Stimulated activated naive CD4-positive, alpha-beta T cell (primary cell): ENCODE data around the gene DLG2.

Experiments
- DNase-seq, 6 experiments: peaks; one replicate each; lab custom pipeline; 2025; lab: John Stamatoyannopoulos, UW

Gene DLG2

DNA sequence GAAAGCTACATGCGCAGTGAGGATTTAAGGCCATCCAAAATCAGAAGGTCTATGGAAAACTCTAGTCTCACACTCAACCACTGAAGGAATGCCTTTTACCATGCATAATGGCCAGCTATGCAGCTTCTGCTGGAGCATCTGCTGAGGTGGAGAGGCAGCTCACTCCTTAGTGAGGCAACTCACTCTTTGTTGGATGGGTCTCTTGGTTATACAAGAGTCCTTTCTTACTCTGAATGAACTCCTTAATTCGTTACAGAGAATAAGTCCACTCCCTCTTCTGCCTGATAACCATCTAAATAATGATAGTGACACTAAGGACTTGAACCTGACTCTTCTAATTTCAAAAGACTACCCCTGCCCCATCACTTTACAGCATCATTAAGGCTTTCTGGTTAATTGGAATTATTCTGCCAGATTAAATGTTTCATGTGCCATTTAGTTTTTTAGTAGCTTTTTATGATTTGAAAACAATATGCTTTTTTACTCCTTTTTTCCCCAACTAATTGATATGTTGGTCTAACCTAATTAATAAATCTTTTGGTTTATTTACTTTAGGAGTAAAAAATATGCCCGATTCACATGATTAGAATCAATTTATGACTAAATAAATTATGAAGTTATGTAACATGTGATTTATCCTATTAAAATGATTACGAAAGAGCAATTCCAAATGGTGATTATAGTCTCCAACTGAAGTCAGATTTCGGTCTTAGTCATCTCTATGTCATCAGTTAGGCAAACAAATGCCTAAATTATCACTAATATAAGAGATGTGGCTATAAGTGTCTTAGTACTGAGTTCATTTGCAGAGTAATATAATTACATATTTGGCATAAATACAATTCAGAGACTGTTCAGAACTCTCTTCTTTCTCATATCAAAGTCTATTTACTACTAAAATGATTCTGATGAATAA, 2054.3 kb downstream of the DLG2 start:
- DNase-seq, result no peak

DNA sequence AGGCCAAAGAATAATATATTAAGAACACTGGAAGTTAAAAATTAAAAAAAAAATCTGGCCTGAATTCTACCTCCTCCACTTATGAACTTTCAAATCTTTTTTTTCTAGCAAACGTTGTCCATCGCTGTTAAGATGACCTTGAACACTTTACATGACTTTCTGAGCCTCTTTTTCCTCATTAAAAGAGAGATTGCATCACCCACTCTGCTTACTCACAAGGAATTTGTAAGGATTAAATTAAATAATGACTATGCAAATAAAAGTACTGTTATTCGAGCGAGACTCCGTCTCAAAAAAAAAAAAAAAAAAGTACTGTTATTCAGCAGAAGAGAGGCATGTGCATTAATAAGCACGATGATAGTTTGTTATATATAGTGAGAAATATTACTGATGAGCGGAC, 2055.8 kb downstream of the DLG2 start:
- DNase-seq, result no peak

DNA sequence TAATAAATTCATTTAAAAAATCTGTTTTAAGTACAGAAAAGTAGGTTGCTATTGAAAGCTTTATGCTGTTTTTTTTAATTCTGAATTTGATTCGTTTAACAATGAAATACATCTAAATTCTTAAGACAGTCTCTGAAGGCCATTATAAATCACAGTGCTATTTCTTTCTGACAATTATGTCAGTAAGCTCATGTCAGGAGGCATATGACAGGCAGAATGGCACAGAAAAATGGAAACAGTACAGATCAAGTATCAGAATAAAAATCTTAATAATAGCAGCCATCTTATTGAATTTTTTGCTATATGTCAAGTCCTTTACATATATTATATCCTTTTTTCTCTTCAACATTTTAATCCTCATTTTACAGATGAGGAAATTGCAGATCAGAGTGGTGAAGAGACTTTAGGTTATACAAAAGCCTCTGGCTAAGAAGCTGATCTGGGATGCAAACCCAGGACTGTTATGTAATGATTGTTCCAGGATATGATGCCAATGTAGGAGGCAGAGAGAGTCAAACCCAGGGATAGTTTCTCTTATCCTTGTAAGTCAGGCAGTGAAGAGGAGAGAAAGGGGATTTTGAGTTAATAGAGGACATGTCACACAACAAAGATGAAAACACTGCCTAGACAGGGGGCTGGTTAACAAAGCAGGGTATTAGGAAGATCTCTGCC, 2057.9 kb downstream of the DLG2 start:
- DNase-seq, result no peak

DNA sequence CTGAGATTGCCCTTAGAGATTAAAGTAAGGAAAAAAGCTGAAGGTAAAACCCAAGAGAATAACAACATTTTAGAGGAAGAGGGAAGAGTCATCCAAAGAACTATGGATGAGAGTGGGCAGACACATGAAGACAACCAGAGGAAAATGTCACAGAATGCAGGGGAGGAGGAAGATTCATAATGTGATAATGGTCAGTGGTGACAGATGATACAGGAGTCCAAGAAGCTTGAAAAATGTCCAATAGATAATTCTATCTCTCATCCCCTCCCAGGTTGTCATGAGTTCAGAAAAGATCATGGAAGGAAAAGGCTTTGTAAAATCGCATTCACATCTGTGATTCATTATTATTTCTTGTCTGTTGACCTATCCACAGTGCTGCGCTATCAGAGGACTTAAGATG, 2058.6 kb downstream of the DLG2 start:
- no peak for DNase-seq

DNA sequence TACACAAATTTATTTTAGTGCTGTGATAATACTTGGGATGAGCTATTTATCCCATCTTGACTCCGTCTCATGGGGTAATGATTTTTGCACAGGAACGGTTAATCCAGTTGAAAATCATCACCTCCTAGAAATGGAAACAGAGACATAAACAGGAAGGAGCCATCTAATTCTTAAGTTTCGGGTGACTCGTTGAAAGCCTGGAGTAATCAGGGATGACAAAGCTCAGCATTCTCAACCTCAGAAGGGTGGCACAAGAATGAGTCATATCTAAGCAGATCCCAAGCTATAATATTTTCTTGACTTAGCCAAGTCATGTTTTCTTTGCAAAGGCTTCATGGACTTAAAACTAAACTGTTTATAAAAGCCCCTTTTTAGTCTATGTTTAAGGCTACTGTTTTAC, 2060.2 kb downstream of the DLG2 start:
- DNase-seq, result no peak

DNA sequence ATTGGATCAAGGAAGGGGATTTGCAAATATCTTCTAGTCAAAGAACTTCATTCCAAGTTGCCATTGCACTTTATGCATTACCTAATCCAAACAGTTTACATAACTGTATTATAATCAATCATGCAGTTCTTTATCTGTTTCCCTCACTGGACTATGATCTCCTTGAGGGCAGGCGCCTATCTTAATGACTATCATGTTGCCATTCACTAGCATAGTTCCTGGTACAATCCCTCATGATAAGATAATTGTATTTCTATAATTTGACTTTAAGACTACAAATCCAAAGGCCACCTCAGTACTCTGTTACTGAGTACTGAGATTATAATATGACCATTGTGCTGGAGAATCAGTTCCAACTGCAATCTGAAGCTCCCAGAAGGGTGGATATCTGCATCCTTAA, 2062.3 kb downstream of the DLG2 start:
- DNase-seq, result no peak

DNA sequence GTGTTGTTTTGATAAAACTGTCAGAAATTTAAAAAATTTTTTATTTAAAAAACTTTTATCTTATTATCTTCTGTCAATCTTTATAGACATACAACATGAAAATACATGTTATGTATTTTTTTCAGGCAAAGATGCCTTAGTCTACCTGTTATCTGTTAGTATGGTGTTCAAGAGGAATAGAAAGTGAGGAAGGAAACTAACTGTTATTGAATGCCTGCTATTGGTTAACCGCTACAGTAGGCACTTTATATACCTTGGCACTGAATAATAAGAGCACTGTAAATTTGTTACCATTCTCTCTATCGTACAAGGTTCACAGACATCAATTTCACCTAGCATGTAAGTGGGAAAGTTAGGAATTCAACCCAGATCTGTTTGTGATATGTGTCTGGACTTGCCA, 2068.9 kb downstream of the DLG2 start:
- no peak for DNase-seq

- no peak for DNase-seq
Measured at GRCh38 chr11:83557653-83558052, 2069.5 kb downstream of the DLG2 start.

DNA sequence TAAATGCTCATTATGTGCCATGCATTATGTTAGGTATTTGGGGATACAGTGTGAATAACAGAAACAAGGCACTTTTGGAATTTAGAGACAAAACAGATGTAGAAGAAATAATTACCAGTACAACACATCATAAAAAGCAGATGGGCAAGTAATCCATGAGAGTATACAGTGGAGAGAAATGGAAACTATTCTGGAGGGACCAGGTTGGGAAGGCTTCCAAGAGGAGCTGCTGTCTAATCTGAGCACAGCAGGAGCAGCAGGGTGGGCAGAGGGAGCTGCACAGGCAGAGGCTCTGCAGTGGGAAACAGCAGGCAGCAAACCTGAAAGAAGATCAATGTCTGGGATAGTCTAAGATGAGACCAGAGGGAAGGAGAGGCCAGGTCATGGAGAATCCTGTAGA, 2072.3 kb downstream of the DLG2 start:
- no peak for DNase-seq

DNA sequence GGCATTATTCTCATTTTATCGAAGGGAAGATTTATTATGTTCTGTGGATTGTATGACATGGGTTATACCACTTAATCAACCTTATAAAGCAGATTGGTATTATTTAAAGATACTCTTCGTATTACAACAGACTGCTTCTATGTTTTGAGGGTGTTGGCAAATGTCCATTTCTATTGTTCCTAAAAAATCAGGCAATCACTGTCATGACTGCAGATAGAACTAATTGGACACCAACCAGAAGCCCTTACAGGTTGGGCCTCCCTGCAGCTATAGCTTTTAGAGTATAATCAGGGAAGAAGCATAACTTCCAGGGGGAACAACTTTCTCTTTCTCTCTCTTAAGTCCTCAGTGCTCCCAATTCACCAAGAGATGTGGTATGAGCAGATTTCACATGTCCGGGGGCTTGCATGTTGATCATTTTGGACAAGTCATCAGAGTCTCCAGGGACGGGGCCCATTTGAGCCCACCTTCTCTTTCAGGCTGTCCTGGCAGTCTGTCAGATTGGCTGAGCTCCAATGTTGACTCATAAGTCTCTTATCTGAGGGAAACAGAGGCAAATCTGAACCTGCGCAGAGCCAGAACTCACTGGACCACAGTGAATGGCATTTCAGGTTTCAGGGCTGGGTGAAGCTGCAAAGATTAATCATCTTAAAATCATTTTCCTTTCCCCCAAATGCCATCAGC, 2077.0 kb downstream of the DLG2 start:
- no peak for DNase-seq

DNA sequence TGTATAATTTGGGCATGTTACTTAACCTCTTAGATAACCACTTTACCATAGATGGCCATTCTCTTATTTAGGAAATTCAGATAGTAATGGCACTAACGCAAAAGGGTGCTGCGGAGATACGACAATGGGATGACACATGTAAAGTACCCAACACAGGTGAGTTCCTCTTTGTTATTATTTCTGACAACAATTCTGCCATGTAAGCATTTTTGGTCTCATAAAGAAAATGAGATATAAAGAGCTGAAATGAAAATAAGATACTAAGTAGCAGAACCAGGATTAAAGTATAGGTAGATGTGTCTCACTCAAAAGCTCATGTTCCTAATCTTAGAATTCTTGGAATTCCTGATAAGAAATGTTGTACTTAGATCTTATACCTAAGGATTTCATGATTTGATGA, 2080.8 kb downstream of the DLG2 start:
- no peak for DNase-seq

- no peak for DNase-seq
Measured at GRCh38 chr11:83545494-83546260, 2081.5 kb downstream of the DLG2 start.

GRCh38 chr11:83544846-83545245, 2082.3 kb downstream of the DLG2 start:
- no peak for DNase-seq

DNA sequence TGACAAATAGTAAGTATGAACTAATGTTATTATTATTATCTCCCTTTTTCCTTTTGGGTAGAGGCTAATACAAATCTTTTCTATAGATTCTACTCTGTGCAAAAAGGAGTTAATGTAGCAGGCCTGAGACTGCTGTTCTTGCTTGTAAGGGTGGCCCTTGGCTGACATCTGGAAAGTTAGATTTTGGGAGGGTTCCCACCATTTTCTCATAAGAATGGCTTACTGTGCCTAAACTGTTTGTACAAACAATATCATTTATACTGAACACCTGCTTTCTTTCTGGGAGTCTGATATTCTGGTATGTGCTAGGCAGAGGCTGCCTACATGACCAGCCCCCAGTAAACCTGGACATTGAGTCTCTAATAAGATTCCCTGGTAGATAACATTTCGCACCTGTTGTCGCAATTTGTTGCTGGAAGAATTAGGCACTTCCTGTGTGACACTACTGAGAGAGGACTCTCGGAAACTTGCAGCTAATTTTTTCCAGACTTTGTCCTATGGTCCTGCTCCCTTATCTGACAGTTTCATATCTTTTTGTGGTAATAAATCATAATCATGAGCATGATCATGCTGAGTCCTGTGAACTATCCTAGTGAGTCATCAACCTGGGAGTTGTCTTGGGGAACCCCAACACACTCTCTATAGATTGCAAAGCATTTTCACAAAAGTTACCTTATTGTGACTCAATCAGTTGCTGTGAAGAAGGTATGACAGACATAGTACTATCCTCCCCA, 2083.3 kb downstream of the DLG2 start:
- DNase-seq, result no peak

DNA sequence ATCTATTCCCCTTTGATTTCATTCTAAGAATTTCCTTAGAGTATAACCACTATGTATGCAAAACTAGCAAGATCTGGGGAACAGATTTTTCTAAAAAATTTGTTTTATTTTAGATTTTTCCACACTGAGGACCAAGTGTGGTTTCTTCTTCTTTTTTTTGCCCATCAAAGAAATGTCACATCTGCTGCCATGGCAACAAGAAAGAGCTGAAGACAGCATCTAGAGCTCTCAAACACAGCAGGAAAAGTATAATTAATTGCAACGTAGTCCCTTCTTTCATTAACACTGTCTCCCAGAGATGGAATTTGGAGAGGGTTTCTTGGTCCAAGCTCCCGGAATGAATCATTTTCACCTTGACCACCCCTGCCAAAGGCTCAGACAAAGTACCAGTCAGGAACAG, 2084.3 kb downstream of the DLG2 start:
- DNase-seq, result no peak

DNA sequence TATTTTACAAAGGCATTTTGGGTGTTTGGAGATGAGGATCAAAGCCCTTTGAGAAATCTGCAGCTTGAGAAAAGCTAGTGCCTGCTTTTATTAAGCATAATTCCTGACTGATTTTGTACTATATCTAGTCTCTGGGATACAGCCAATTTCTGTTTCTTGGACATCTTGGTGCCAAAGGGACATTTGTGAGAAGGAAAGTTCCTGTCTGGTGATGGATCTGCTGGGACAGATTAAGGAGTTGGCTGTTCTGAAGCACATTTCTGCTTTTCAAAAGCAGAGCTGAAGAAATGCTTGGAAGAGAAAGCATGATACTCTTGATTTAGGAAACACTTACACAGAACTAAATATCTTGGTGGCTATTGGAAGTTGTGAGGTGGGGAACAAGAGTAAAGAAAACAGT, 2086.4 kb downstream of the DLG2 start:
- DNase-seq, result no peak

DNA sequence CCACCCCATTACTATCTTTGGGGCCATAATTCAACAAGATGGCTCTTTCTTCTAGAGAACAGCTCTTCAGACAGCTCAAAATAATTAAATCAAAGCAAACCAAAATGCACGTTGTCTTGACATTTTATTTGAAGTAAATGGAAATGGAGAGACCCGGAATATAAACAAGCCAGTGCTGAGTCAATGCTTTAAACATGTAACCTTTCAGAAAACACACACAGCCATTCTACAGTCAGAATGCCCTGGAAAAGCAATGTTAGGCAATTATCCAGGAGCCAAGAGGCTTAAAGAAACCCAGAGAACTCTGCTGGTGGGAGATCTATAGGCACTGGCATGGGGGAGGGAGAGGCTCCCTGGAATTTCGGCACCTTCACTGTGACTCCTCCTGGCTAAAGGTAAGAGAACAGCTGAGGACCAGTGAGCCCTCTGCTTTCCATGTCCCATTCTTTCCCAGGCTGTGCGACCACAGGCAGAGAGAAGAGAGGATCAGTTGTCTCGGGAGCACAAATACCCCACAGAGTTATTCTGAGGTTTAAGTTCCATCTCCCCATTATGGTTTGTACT, 2086.9 kb downstream of the DLG2 start:
- DNase-seq, result no peak

- no peak for DNase-seq
Measured at GRCh38 chr11:83538286-83538685, 2088.9 kb downstream of the DLG2 start.

DNA sequence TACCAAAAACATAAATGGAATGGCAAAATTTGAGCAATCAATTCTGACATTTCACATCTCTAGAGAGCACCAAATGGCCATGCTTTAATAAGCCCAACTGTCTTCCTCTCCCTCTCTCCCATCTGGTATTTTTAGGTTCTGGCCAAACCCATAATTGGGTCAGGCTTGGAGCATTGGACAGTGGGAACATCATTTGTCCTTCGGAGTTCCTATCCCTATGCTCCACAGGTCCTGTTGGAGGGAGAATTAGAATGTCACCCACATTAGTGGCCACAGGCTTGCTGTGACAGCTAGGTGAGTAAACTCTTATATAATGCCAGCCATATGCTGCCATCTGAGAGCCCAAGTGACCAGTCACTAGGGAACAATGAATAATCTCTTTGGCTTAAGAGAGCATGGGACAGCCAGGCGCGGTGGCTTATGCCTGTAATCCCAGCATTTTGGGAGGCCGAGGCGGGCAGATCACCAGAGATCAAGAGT, 2090.0 kb downstream of the DLG2 start:
- DNase-seq, result no peak

GRCh38 chr11:83533166-83533565, 2094.0 kb downstream of the DLG2 start:
- DNase-seq, result no peak

GRCh38 chr11:83528877-83529276, 2098.3 kb downstream of the DLG2 start:
- DNase-seq, result no peak
